AG09309 (cell line): ENCODE measurements around the gene SPAG6.

Experiments
- DNase-seq: peaks from one replicate; pipeline ENCODE4 v3.0.0-alpha.2; 2010; ENCODE audit warnings: low read depth
- H3K4me3 ChIP-seq: 2 replicates; pipeline ENCODE4 v1.5.1; 2011; ENCODE audit warnings: mild to moderate bottlenecking, low read depth, low read length, moderate library complexity; ENCODE audit not compliant: control insufficient read depth
- CTCF ChIP-seq: IDR thresholded peaks from 2 replicates; pipeline ENCODE4 v1.5.1; 2011; ENCODE audit warnings: mild to moderate bottlenecking, low read depth, low read length, inconsistent platforms; ENCODE audit not compliant: insufficient read depth, control insufficient read depth; ENCODE audit errors: missing control alignments

The SPAG6 gene

GRCh38 chr10:22443175-22443901, 98.0 kb downstream of the SPAG6 start:
- no peak for DNase-seq
- H3K4me3 ChIP-seq: no peak overlapping the region
- TF ChIP-seq CTCF: no peak

- H3K4me3 ChIP-seq: no peak overlapping the region
- DNase-seq: no peak
- TF ChIP-seq CTCF: no peak
Observed at GRCh38 chr10:22444219-22444788, 99.0 kb downstream of the SPAG6 start.

- DNase-seq: no peak
- no peak for TF ChIP-seq CTCF
- H3K4me3 ChIP-seq: no peak overlapping the region
Observed at GRCh38 chr10:22445495-22445894, 100.2 kb downstream of the SPAG6 start.

GRCh38 chr10:22447068-22447467, 101.8 kb downstream of the SPAG6 start:
- no peak for TF ChIP-seq CTCF
- no peak for DNase-seq
- no peak overlapping the region for H3K4me3 ChIP-seq

GRCh38 chr10:22451346-22451745, 106.0 kb downstream of the SPAG6 start:
- no peak overlapping the region for H3K4me3 ChIP-seq
- no peak for TF ChIP-seq CTCF
- no peak for DNase-seq

GRCh38 chr10:22453320-22453719, 108.0 kb downstream of the SPAG6 start:
- no peak for TF ChIP-seq CTCF
- no peak for DNase-seq
- no peak overlapping the region for H3K4me3 ChIP-seq
